Fibroblast of mammary gland (primary cell): ENCODE results near the gene GRHPR.
"Not testable (repeated sequence)": the region's sequence is repeated elsewhere in the genome, so short reads cannot be mapped to it uniquely, and the experiment has no call there.

Source experiments
- DNase-seq: peaks from one replicate; pipeline ENCODE4 v3.0.0-alpha.2; 2010; ENCODE audit warnings: low read depth
- H3K4me3 ChIP-seq: 2 replicates; pipeline ENCODE4 v1.5.1; 2011; ENCODE audit warnings: low read depth, mild to moderate bottlenecking, low read length, moderate library complexity; ENCODE audit not compliant: control insufficient read depth
- CTCF ChIP-seq: conservative IDR thresholded peaks from 2 replicates; pipeline ENCODE4 v1.5.1; 2011; ENCODE audit warnings: low read depth, low read length, inconsistent platforms; ENCODE audit not compliant: control insufficient read depth, insufficient read depth

GRHPR gene

GRCh38 chr9:37476930-37477329 is 54.4 kb downstream of the GRHPR start:
- no peak for TF ChIP-seq CTCF
- DNase-seq, result no peak
- H3K4me3 ChIP-seq, result no peak overlapping the region

DNA sequence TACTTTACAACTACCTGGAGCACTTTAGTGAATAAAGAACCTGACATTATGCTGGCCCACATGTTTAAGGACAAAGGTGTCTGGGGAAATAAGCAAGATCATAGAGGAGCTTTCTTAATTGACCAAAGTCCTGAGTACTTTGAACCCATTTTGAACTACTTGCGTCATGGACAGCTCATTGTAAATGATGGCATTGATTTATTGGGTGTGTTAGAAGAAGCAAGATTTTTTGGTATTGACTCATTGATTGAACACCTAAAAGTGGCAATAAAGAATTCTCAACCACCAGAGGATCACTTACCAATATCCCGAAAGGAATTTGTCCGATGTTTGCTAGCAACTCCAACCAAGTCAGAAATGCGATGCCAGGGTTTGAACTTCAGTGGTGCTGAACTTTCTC is 54.9 kb downstream of the GRHPR start:
- H3K4me3 ChIP-seq, DNase-seq: not testable (repeated sequence)

- DNase-seq, result not testable (repeated sequence)
These were observed 55.6 kb downstream of the GRHPR start for GRCh38 chr9:37477987-37478619.

GRCh38 chr9:37480759-37481158 is 58.3 kb downstream of the GRHPR start:
- no peak for TF ChIP-seq CTCF
- no peak for DNase-seq
- no peak overlapping the region for H3K4me3 ChIP-seq

More at GRCh38 chr9:37477987-37478619, 55.6 kb downstream of the GRHPR start:
- H3K4me3 ChIP-seq, result not testable (repeated sequence)

DNA sequence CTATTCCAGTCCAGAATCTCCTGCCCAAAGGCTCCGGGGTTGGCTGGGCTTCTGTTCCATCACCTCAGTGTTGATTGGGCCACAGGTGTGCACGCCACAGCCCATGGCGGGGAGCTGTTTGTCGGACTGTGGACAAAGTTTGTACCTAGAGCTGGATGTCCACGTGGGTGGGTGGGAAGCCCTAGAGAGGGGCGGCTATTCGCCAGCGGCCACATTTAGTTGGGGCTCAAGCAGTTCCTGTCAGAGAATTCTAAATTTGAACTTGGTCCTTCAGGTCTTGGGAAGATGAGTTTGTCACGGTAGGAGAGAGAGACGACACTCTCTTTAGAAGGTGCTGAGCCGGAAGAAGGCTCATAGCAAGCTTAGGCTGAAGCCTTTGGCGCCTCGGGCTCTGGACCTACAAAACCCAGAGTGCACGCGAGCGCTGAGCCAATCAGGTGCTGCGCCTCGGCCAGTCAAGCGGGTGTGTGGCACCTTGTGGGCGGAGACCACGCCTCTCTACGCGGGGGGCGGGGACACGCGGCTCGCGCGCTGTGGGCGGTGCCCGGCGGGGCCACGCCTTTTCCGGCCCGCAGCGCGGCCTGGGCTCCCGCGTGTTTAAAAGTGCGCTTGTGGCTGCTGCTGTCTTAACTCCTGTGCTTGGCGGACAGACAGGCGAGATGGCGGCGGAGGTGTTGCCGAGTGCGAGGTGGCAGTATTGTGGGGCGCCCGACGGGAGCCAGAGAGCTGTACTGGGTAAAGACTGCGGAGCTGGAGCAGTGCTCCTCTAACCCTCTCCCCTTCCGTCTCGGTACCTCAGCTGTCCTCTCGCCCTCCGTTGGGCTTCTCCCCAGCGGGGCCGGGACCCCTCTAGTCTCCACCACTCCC is 63.1 kb downstream of the GRHPR start, which contains the start of gene POLR1E:
Gene POLR1E (plus strand): TSS at position 560 of the 867 bp plus-strand sequence. CDS start 100 bp downstream, at position 660.
- DNase-seq, result peak; percentile 85
- H3K4me3 ChIP-seq, result peak within 1 kb of the TSS; percentile 75
- TF ChIP-seq CTCF, result no peak

DNA sequence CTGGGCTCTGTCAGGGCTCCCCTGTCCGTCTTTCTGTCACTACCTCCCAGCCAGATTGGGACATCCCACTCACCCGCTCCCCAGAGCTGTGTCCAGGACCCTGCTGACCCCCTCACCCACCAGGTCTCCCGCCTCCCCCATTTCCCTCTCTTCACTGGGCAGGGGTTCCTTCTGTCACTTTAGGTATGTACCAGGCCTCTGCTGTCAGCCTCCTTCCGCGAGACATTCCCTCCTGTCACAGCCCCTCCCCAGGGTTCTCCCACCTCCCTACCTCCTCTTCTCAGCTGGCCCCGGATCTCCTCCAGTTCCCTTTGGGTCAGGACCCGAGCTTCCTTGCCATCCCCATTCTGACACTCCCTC is 63.7 kb downstream of the GRHPR start:
- H3K4me3 ChIP-seq, result peak overlapping the region; percentile 75
- no peak for DNase-seq
- TF ChIP-seq CTCF, result no peak
